OCI-LY1 (cell line): ENCODE results near the gene MED22.

Experiments used
- H2AFZ ChIP-seq: fragments of 200-600 bp; sonication (generic), shearing (Covaris generic); 2 replicates; pipeline ENCODE4 v1.6.0; 2014; ENCODE audit warnings: antibody characterized with exemption, mild to moderate bottlenecking, low read length
- H3F3A ChIP-seq: fragments of 200-600 bp; sonication (generic), shearing (Covaris generic); 2 replicates; pipeline ENCODE4 v1.6.0; 2014; ENCODE audit warnings: mild to moderate bottlenecking, antibody characterized with exemption, low read length, moderate library complexity; ENCODE audit not compliant: insufficient read depth
- H3K27ac ChIP-seq: fragments of 200-600 bp; sonication (generic); 2 replicates; pipeline ENCODE4 v1.5.1; 2014; ENCODE audit warnings: low read length, mixed run types, mild to moderate bottlenecking, low read depth; ENCODE audit not compliant: poor library complexity, severe bottlenecking
- H3K27me3 ChIP-seq: fragments of 200-600 bp; sonication (generic); 2 replicates; pipeline ENCODE4 v1.6.0; 2014; ENCODE audit warnings: antibody characterized with exemption, mild to moderate bottlenecking, low read length, moderate library complexity; ENCODE audit not compliant: insufficient read depth
- H3K36me3 ChIP-seq: fragments of 200-600 bp; sonication (generic); 2 replicates; pipeline ENCODE4 v1.6.1; 2014; ENCODE audit warnings: mild to moderate bottlenecking, antibody characterized with exemption, low read length, moderate library complexity, mixed read lengths; ENCODE audit not compliant: insufficient read depth
- H3K4me1 ChIP-seq: fragments of 200-600 bp; sonication (generic); 2 replicates; pipeline ENCODE4 v1.5.1; 2014; ENCODE audit warnings: mild to moderate bottlenecking, low read length, moderate library complexity; ENCODE audit not compliant: insufficient read depth, severe bottlenecking
- H3K4me2 ChIP-seq: fragments of 200-600 bp; sonication (generic), shearing (Covaris generic); 2 replicates; pipeline ENCODE4 v1.6.1; 2014; ENCODE audit warnings: low read length
- H3K4me3 ChIP-seq: fragments of 200-600 bp; sonication (generic); 2 replicates; pipeline ENCODE4 v1.5.1; 2014; ENCODE audit warnings: low read length, low read depth, mild to moderate bottlenecking, mixed read lengths; ENCODE audit not compliant: poor library complexity, severe bottlenecking
- H3K79me2 ChIP-seq: fragments of 200-600 bp; shearing (Covaris generic); 2 replicates; pipeline ENCODE4 v1.6.1; 2016; ENCODE audit warnings: mixed run types, low read length, mixed read lengths; ENCODE audit not compliant: insufficient read depth
- H3K9ac ChIP-seq: fragments of 200-600 bp; sonication (generic), shearing (Covaris generic); 2 replicates; pipeline ENCODE4 v1.6.1; 2014; ENCODE audit warnings: mild to moderate bottlenecking, low read length, mixed read lengths
- H3K9me2 ChIP-seq: fragments of 200-600 bp; sonication (generic), shearing (Covaris generic); 2 replicates; pipeline ENCODE4 v1.6.1; 2014; ENCODE audit warnings: low read depth, mild to moderate bottlenecking, low read length, mixed read lengths
- H3K9me3 ChIP-seq: fragments of 200-600 bp; shearing (Covaris generic); 2 replicates; pipeline ENCODE4 v1.6.1; 2014; ENCODE audit warnings: low read length, mixed read lengths
- H4K20me1 ChIP-seq: fragments of 200-600 bp; sonication (generic), shearing (Covaris generic); 2 replicates; pipeline ENCODE4 v1.6.0; 2016; ENCODE audit warnings: mild to moderate bottlenecking, low read length; ENCODE audit not compliant: insufficient read depth
- EZH2 ChIP-seq: fragments of 200-600 bp; sonication (generic), shearing (Covaris generic); IDR thresholded peaks from 2 replicates; pipeline ENCODE4 v1.8.0; 2017; ENCODE audit warnings: borderline replicate concordance, mixed run types, mild to moderate bottlenecking, antibody characterized with exemption, low read length, moderate library complexity, mixed read lengths
- TF ChIP-seq, protein P1 (sequence below): fragments of 200-600 bp; sonication (generic), shearing (Covaris generic); IDR thresholded peaks from 2 replicates; pipeline ENCODE4 v1.5.1; 2017; ENCODE audit warnings: mild to moderate bottlenecking, antibody characterized with exemption, low read length, moderate library complexity, mixed read lengths

The MED22 gene

GRCh38 chr9:133353548-133353947, 5.6 kb upstream of the MED22 start:
- H4K20me1 ChIP-seq, result no peaks in the 10 kb centered on the region
- TF ChIP-seq EZH2, result no peak
- TF ChIP-seq, protein P1, sequence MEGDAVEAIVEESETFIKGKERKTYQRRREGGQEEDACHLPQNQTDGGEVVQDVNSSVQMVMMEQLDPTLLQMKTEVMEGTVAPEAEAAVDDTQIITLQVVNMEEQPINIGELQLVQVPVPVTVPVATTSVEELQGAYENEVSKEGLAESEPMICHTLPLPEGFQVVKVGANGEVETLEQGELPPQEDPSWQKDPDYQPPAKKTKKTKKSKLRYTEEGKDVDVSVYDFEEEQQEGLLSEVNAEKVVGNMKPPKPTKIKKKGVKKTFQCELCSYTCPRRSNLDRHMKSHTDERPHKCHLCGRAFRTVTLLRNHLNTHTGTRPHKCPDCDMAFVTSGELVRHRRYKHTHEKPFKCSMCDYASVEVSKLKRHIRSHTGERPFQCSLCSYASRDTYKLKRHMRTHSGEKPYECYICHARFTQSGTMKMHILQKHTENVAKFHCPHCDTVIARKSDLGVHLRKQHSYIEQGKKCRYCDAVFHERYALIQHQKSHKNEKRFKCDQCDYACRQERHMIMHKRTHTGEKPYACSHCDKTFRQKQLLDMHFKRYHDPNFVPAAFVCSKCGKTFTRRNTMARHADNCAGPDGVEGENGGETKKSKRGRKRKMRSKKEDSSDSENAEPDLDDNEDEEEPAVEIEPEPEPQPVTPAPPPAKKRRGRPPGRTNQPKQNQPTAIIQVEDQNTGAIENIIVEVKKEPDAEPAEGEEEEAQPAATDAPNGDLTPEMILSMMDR, result no peak
- H3K27ac ChIP-seq, result no peak overlapping the region
- peaks cover 61% of the 10 kb centered on the region for H3K36me3 ChIP-seq
- no peaks in the 10 kb centered on the region for H3K27me3 ChIP-seq
- no peak overlapping the region for H2AFZ ChIP-seq
- no peak overlapping the region for H3K4me3 ChIP-seq
- no peak overlapping the region for H3K9ac ChIP-seq
- no peak overlapping the region for H3K4me2 ChIP-seq
- H3K9me3 ChIP-seq, result no peaks in the 10 kb centered on the region
- H3K9me2 ChIP-seq, result no peaks in the 10 kb centered on the region
- H3K4me1 ChIP-seq, result peaks cover 47% of the 10 kb centered on the region
- peaks cover 26% of the 10 kb centered on the region for H3F3A ChIP-seq
- H3K79me2 ChIP-seq, result peaks cover 8% of the 10 kb centered on the region

GRCh38 chr9:133352635-133353340, 4.9 kb upstream of the MED22 start:
- Histone ChIP-seq H3K79me2 (peaks cover 13% of the 10 kb centered on the region), H4K20me1 (no peaks in the 10 kb centered on the region), H3K9ac (no peak overlapping the region), H3K4me2 (no peak overlapping the region), H3K27ac (peak overlapping the region; percentile 18), H3K4me1 (peaks cover 42% of the 10 kb centered on the region), H2AFZ (no peak overlapping the region), H3K4me3 (no peak overlapping the region), H3K36me3 (peaks cover 56% of the 10 kb centered on the region), H3K9me2 (no peaks in the 10 kb centered on the region), H3K9me3 (no peaks in the 10 kb centered on the region), H3F3A (peaks cover 26% of the 10 kb centered on the region), H3K27me3 (no peaks in the 10 kb centered on the region)
- TF ChIP-seq, protein P1, result no peak
- TF ChIP-seq EZH2, result no peak

GRCh38 chr9:133351908-133352634, 4.1 kb upstream of the MED22 start:
- Histone ChIP-seq H3K4me2 (no peak overlapping the region), H3K36me3 (peaks cover 54% of the 10 kb centered on the region), H3K9me3 (no peaks in the 10 kb centered on the region), H4K20me1 (no peaks in the 10 kb centered on the region), H3K4me3 (no peak overlapping the region), H3K9me2 (no peaks in the 10 kb centered on the region), H2AFZ (no peak overlapping the region), H3K9ac (no peak overlapping the region), H3K27me3 (no peaks in the 10 kb centered on the region), H3K27ac (peak overlapping the region; percentile 18), H3K4me1 (peaks cover 36% of the 10 kb centered on the region), H3F3A (peaks cover 26% of the 10 kb centered on the region), H3K79me2 (peaks cover 13% of the 10 kb centered on the region)
- TF ChIP-seq EZH2, result no peak
- TF ChIP-seq, protein P1, result peak; percentile 53
